B cell (primary cell): ENCODE data around the gene EFCAB9. TPM values are rescaled to one million over a fixed set of nuclear protein-coding genes. Genes with fewer than 3 reads are reported as not detected.

Experiments used
- ATAC-seq: fragments of 200-7000 bp; cut with Tn5 transposase; one replicate; pipeline ENCODE4 v1.10.0; 2021; ENCODE audit warnings: low read depth, mild to moderate bottlenecking, moderate number of reproducible peaks, moderate library complexity
- CTCF ChIA-PET: fragments of 350-600 bp; sonication (Branson Sonifier 250); formaldehyde crosslinking; loops from one replicate; lab custom pipeline; 2021; ENCODE audit warnings: antibody characterized with exemption, inconsistent platforms; lab: Charles Lee
- POLR2A ChIA-PET: fragments of 350-600 bp; sonication (Branson Sonifier 250); formaldehyde crosslinking; loops from one replicate; lab custom pipeline; 2021; ENCODE audit warnings: antibody characterized with exemption; lab: Charles Lee
- DNase-seq: peaks from one replicate; pipeline ENCODE4 v3.0.0; 2013
- H2AFZ ChIP-seq: 2 replicates; pipeline ENCODE4 v1.6.1; 2012; ENCODE audit warnings: mild to moderate bottlenecking, low read depth, low read length; ENCODE audit not compliant: insufficient read depth, poor library complexity, severe bottlenecking
- H3K27ac ChIP-seq, 2 donors: 1 replicate in 1 of 2; 2 replicates in 1 of 2; pipeline ENCODE4 v1.5.1; 2012 to 2013; ENCODE audit warnings: low read length in 2 of 2, mild to moderate bottlenecking in 2 of 2, moderate library complexity in 1 of 2
- H3K27me3 ChIP-seq, 4 experiments: fragments of 200-600 bp in 1 of 4; sonication (generic) in 1 of 4; replicated peaks in 1 of 4; 1 replicate in 2 of 4; 2 replicates in 2 of 4; pipeline versions ENCODE4 v1.6.1 to v1.7.0; 2013 to 2016; ENCODE audit warnings: low read length in 3 of 4, mild to moderate bottlenecking in 2 of 4, mixed read lengths in 1 of 4, moderate library complexity in 1 of 4; ENCODE audit not compliant: insufficient read depth in 4 of 4, control insufficient read depth in 3 of 4; ENCODE audit errors: control extremely low read depth in 1 of 4
- H3K36me3 ChIP-seq, 2 experiments: replicated peaks in 1 of 2; 1 replicate in 1 of 2; 2 replicates in 1 of 2; pipeline versions ENCODE4 v1.6.1 to v1.7.1; 2013; ENCODE audit warnings: low read length in 1 of 2; ENCODE audit not compliant: insufficient read depth in 2 of 2, control insufficient read depth in 1 of 2; ENCODE audit errors: control extremely low read depth in 1 of 2, extremely low read depth in 1 of 2
- H3K4me1 ChIP-seq, 2 donors: fragments of 200-600 bp in 1 of 2; sonication (generic) in 1 of 2; 1 replicate in 1 of 2; 2 replicates in 1 of 2; pipeline versions ENCODE4 v1.5.1 to v1.6.1; 2013 to 2017; ENCODE audit warnings: low read length in 2 of 2; ENCODE audit not compliant: control insufficient read depth in 2 of 2, insufficient read depth in 2 of 2
- H3K4me2 ChIP-seq: replicated peaks from 2 replicates; pipeline ENCODE3; 2012; ENCODE audit warnings: mild to moderate bottlenecking, low read depth, low read length; ENCODE audit not compliant: poor library complexity, severe bottlenecking
- H3K4me3 ChIP-seq, 5 experiments: fragments of 200-600 bp in 1 of 5; sonication (generic) in 1 of 5; 1 replicate in 3 of 5; 2 replicates in 2 of 5; pipeline versions ENCODE4 v1.5.1 to v1.7.0; 2011 to 2016; ENCODE audit warnings: low read length in 4 of 5, mild to moderate bottlenecking in 4 of 5, low read depth in 2 of 5, control low read depth in 1 of 5, moderate library complexity in 1 of 5; ENCODE audit not compliant: insufficient read depth in 1 of 5; ENCODE audit errors: control extremely low read depth in 1 of 5, extremely low read depth in 1 of 5
- H3K79me2 ChIP-seq: fragments of 200-600 bp; sonication (generic); one replicate; pipeline ENCODE4 v1.6.0; 2016; ENCODE audit warnings: low read length; ENCODE audit not compliant: control insufficient read depth, insufficient read depth
- H3K9ac ChIP-seq: fragments of 200-600 bp; sonication (generic); 2 replicates; pipeline ENCODE4 v1.6.1; 2017; ENCODE audit warnings: mild to moderate bottlenecking, low read length, moderate library complexity
- H3K9me3 ChIP-seq, 3 donors: one replicate each; pipeline versions ENCODE4 v1.6.1 to v1.7.1; 2013; ENCODE audit warnings: low read length in 2 of 3; ENCODE audit not compliant: control insufficient read depth in 2 of 3, insufficient read depth in 1 of 3; ENCODE audit errors: control extremely low read depth in 1 of 3
- H4K20me1 ChIP-seq: 2 replicates; pipeline ENCODE4 v1.6.0; 2012; ENCODE audit warnings: mild to moderate bottlenecking, low read length; ENCODE audit not compliant: insufficient read depth, control insufficient read depth, poor library complexity, severe bottlenecking
- H3K27ac Mint-ChIP-seq: one replicate; pipeline ENCODE4 v1.8.0; 2021; ENCODE audit warnings: mixed read lengths
- H3K27me3 Mint-ChIP-seq: one replicate; pipeline ENCODE4 v1.8.0; 2021; ENCODE audit warnings: mixed read lengths
- H3K4me1 Mint-ChIP-seq: one replicate; pipeline ENCODE4 v1.8.0; 2021; ENCODE audit warnings: mixed read lengths
- H3K4me3 Mint-ChIP-seq: one replicate; pipeline ENCODE4 v1.8.0; 2021; ENCODE audit warnings: mixed read lengths
- H3K9me3 Mint-ChIP-seq: one replicate; pipeline ENCODE4 v1.8.0; 2022; ENCODE audit warnings: mixed read lengths; ENCODE audit not compliant: insufficient read depth
- CTCF ChIP-seq: fragments of 200-600 bp; IDR thresholded peaks from one replicate; pipeline ENCODE4 v1.8.0; 2022; ENCODE audit warnings: antibody characterized with exemption, mild to moderate bottlenecking
- EZH2 ChIP-seq: IDR thresholded peaks from 2 replicates; pipeline ENCODE4 v1.6.1; 2012; ENCODE audit warnings: borderline replicate concordance, low read depth, mild to moderate bottlenecking, moderate library complexity, low read length; ENCODE audit not compliant: insufficient read depth, poor library complexity, severe bottlenecking
- WGBS: methylation state at CpG from one replicate; pipeline ENCODE4 v1.1.5; 2013; ENCODE audit warnings: missing lambda C conversion rate; ENCODE audit not compliant: insufficient coverage; 5-methylcytosine and 5-hydroxymethylcytosine counted together
- intact Hi-C: fragments of 100-400 bp; cut with micrococcal nuclease; formaldehyde crosslinking; loops from one replicate; pipeline ENCODE4 v1.10.0; 2022
- polyA plus RNA-seq: library from polyadenylated mRNA; depleted of rRNA; stranded (reverse); fragments of >200 nt; gene quantifications from 2 replicates; pipeline ENCODE4 v1.2.3, GENCODE V29; 2012
- total RNA-seq, 2 donors: library from RNA; stranded (reverse); fragments of 120-200 nt in 1 of 2; gene quantifications; 1 replicate in 1 of 2; 2 replicates in 1 of 2; pipeline versions ENCODE4 v1.2.3 to v1.2.4, GENCODE V29; 2013 to 2022

The EFCAB9 gene
- total and polyA plus RNA-seq, 2 donors (not counting 1 experiment from before 2014, with no cell fraction given) = not detected

- WGBS = 61% methylated on average over 8 of the region's 9 CpGs
- Histone ChIP-seq H2AFZ (no peak overlapping the region), H3K4me1 (peaks cover 54 to 72% of the 10 kb centered on the region in 2 donors), H3K4me2 (peak overlapping the region; percentile 9), H4K20me1 (peaks cover 86% of the 10 kb centered on the region), H3K9ac (no peak overlapping the region), H3K9me3 (no peaks in the 10 kb centered on the region), H3K27me3 (no peaks in the 10 kb centered on the region), H3K36me3 (peaks cover 0 to 54% of the 10 kb centered on the region in 2 experiments), H3K4me3 (no peak overlapping the region), H3K27ac (peak overlapping the region in 1 of 2 donors; percentile 62), H3K79me2 (peaks cover 100% of the 10 kb centered on the region)
- Mint-ChIP-seq H3K27me3 (no peaks in the 10 kb centered on the region), H3K9me3 (no peaks in the 10 kb centered on the region), H3K4me3 (no peak overlapping the region), H3K4me1 (peaks cover 81% of the 10 kb centered on the region), H3K27ac (peak overlapping the region; percentile 72)
- ATAC-seq = no peak
- TF ChIP-seq EZH2 = no peak
- TF ChIP-seq CTCF = no peak
- POLR2A ChIA-PET = interaction anchor here (0.7 kb wide), 1 partner anchor 19 kb away, joined by 6 read pairs; no protein-coding TSS in a partner anchor
- CTCF ChIA-PET = interaction anchor here (10.6 kb wide), 1 partner anchor 17 kb away, joined by 155 read pairs; the partner anchor contains the start of gene STK10
- intact Hi-C loops = no loop called here
- DNase-seq = no peak
Measured at GRCh38 chr5:172170251-172170701, 23.7 kb upstream of the EFCAB9 start.

- H3K9ac ChIP-seq = no peak overlapping the region
- ATAC-seq (no peak), DNase-seq (no peak)
- 63% methylated on average over 3 of the region's 8 CpGs for WGBS
- no peak overlapping the region for H3K4me3 ChIP-seq
- H3K27me3 ChIP-seq = no peaks in the 10 kb centered on the region
- POLR2A ChIA-PET = interaction anchor here (0.7 kb wide), 1 partner anchor 223 kb away, joined by 5 read pairs; no protein-coding TSS in a partner anchor
- CTCF ChIA-PET = interaction anchor here (1.0 to 10.6 kb wide), 2 partner anchors 9 to 16 kb away, joined by 3 to 155 read pairs; partner anchors contain the start of gene STK10
- H4K20me1 ChIP-seq = peaks cover 77% of the 10 kb centered on the region
- H3K4me1 ChIP-seq = peaks cover 55 to 72% of the 10 kb centered on the region in 2 donors
- H3K79me2 ChIP-seq = peaks cover 100% of the 10 kb centered on the region
- H2AFZ ChIP-seq = no peak overlapping the region
- no peaks in the 10 kb centered on the region for H3K9me3 Mint-ChIP-seq
- intact Hi-C loops = no loop called here
- no peaks in the 10 kb centered on the region for H3K9me3 ChIP-seq
- H3K4me1 Mint-ChIP-seq = peaks cover 83% of the 10 kb centered on the region
- TF ChIP-seq CTCF = no peak
- no peak overlapping the region for H3K27ac Mint-ChIP-seq
- H3K4me2 ChIP-seq = no peak overlapping the region
- H3K27me3 Mint-ChIP-seq = no peaks in the 10 kb centered on the region
- peak overlapping the region in 1 of 2 donors; percentile 62 for H3K27ac ChIP-seq
- H3K4me3 Mint-ChIP-seq = no peak overlapping the region
- peaks cover 0 to 50% of the 10 kb centered on the region in 2 experiments for H3K36me3 ChIP-seq
Measured at GRCh38 chr5:172171118-172171517, 22.9 kb upstream of the EFCAB9 start.
